Left renal cortex interstitium (tissue), 4 donors: Measurements from ENCODE around the gene GRIA1. TPM values are rescaled to one million over a fixed set of nuclear protein-coding genes. Genes with fewer than 3 reads are reported as not detected.
"Not testable (repeated sequence)": the region's sequence is repeated elsewhere in the genome, so short reads cannot be mapped to it uniquely, and the experiment has no call there.

Experiments
- DNase-seq, 4 donors: peaks; one replicate each; pipeline ENCODE4 v3.0.0-alpha.2; 2013; ENCODE audit warnings: low read depth in 4 of 4, low spot score in 2 of 4, missing footprints in 1 of 4
- polyA plus RNA-seq, 4 donors: library from polyadenylated mRNA; unstranded; fragments of 120-200 nt; gene quantifications; one replicate each; pipeline ENCODE4 v1.2.1, GENCODE V29; 2013; ENCODE audit not compliant: insufficient read length in 4 of 4

Gene GRIA1
- polyA plus RNA-seq, 4 donors, result 0.97 to 5.8 (median 3.5) TPM

- no peak for DNase-seq
These were observed 221.3 kb downstream of the GRIA1 start for GRCh38 chr5:153711755-153712154.

- no peak for DNase-seq
These were observed 222.5 kb downstream of the GRIA1 start for GRCh38 chr5:153712946-153713345.

- no peak for DNase-seq
These were observed 223.5 kb downstream of the GRIA1 start for GRCh38 chr5:153713943-153714342.

- DNase-seq, result no peak
These were observed 224.3 kb downstream of the GRIA1 start for GRCh38 chr5:153714798-153715197.

- no peak for DNase-seq
These were observed 226.8 kb downstream of the GRIA1 start for GRCh38 chr5:153717287-153717686.

GRCh38 chr5:153718713-153719112, 228.2 kb downstream of the GRIA1 start:
- no peak for DNase-seq

- DNase-seq, result no peak
These were observed 228.9 kb downstream of the GRIA1 start for GRCh38 chr5:153719324-153719723.

GRCh38 chr5:153723022-153723610, 232.6 kb downstream of the GRIA1 start:
- not testable (repeated sequence) for DNase-seq

GRCh38 chr5:153742060-153742459, 251.6 kb downstream of the GRIA1 start:
- no peak for DNase-seq

GRCh38 chr5:153744751-153745150, 254.3 kb downstream of the GRIA1 start:
- DNase-seq, result no peak

- no peak for DNase-seq
These were observed 255.4 kb downstream of the GRIA1 start for GRCh38 chr5:153745778-153746395.

GRCh38 chr5:153746440-153746839, 256.0 kb downstream of the GRIA1 start:
- DNase-seq, result no peak

- DNase-seq, result no peak
These were observed 258.4 kb downstream of the GRIA1 start for GRCh38 chr5:153748823-153749222.

GRCh38 chr5:153749960-153750359, 259.5 kb downstream of the GRIA1 start:
- DNase-seq, result no peak

GRCh38 chr5:153751251-153751650, 260.8 kb downstream of the GRIA1 start:
- no peak for DNase-seq

GRCh38 chr5:153752890-153753289, 262.4 kb downstream of the GRIA1 start:
- DNase-seq, result no peak

GRCh38 chr5:153753645-153754432, 263.4 kb downstream of the GRIA1 start:
- no peak for DNase-seq

- DNase-seq, result no peak
These were observed 265.5 kb downstream of the GRIA1 start for GRCh38 chr5:153755913-153756500.

- no peak for DNase-seq
These were observed 266.1 kb downstream of the GRIA1 start for GRCh38 chr5:153756540-153756939.

- DNase-seq, result no peak
These were observed 275.5 kb downstream of the GRIA1 start for GRCh38 chr5:153765987-153766386.
